Endothelial cell of umbilical vein (primary cell): Measurements from ENCODE around the gene NEU1. TPM values are rescaled to one million over a fixed set of nuclear protein-coding genes. Genes with fewer than 3 reads are reported as not detected.
A peak's percentile ranks its signal among the peaks of the same experiment; 100 is the strongest.

Source experiments
- BruUV-seq: library from RNA; stranded (reverse); fragments of 400-500 nt; replicated peaks from 2 replicates; lab custom pipeline; 2021; lab: Mats Ljungman, UMichigan
- CTCF ChIA-PET: fragments of 300-600, 350-600 bp; sonication (Branson Sonifier 250); formaldehyde crosslinking; loops from one replicate; lab custom pipeline; 2021; ENCODE audit warnings: antibody characterized with exemption, inconsistent platforms; lab: Charles Lee
- POLR2A ChIA-PET: fragments of 300-600, 350-600 bp; sonication (Branson Sonifier 250); formaldehyde crosslinking; loops from one replicate; lab custom pipeline; 2021; ENCODE audit warnings: antibody characterized with exemption, inconsistent platforms; lab: Charles Lee
- DNase-seq: peaks from one replicate; pipeline ENCODE4 v3.0.0-alpha.2; 2011; ENCODE audit warnings: low read depth, low spot score
- FAIRE-seq: peaks from 2 replicates; lab custom pipeline; 2011; peaks lifted over from hg19 to GRCh38; lab: Jason Lieb, UNC
- H2AFZ ChIP-seq: 2 replicates; pipeline ENCODE4 v1.6.0; 2012; ENCODE audit warnings: low read depth, low read length, control low read depth, inconsistent platforms
- H3K27ac ChIP-seq: 2 replicates; pipeline ENCODE4 v1.5.1; 2011; ENCODE audit warnings: low read depth, mild to moderate bottlenecking, control low read depth, low read length, moderate library complexity; ENCODE audit not compliant: insufficient read depth
- H3K27me3 ChIP-seq, 2 experiments: 2 replicates each; pipeline versions ENCODE4 v1.6.0 to v1.6.1; 2011; ENCODE audit warnings: low read length in 2 of 2, mixed read lengths in 1 of 2; ENCODE audit not compliant: control insufficient read depth in 2 of 2, insufficient read depth in 2 of 2
- H3K36me3 ChIP-seq, 2 experiments: 2 replicates in 1 of 2; 3 replicates in 1 of 2; pipeline ENCODE4 v1.5.1; 2011; ENCODE audit warnings: low read length in 2 of 2, mild to moderate bottlenecking in 1 of 2, moderate library complexity in 1 of 2; ENCODE audit not compliant: control insufficient read depth in 2 of 2, insufficient read depth in 2 of 2; ENCODE audit errors: extremely low read depth in 1 of 2
- H3K4me1 ChIP-seq: 3 replicates; pipeline ENCODE4 v1.5.1; 2011; ENCODE audit warnings: mild to moderate bottlenecking, low read length; ENCODE audit not compliant: control insufficient read depth, insufficient read depth; ENCODE audit errors: extremely low read depth
- H3K4me2 ChIP-seq: 2 replicates; pipeline ENCODE4 v1.6.1; 2011; ENCODE audit warnings: low read length, control low read depth, mixed read lengths; ENCODE audit not compliant: insufficient read depth
- H3K4me3 ChIP-seq, 3 experiments: fragments of 200-600 bp in 1 of 3; sonication (generic), shearing (Covaris generic) in 1 of 3; replicated peaks in 1 of 3; 2 replicates each; pipeline ENCODE4 v1.5.1; 2011 to 2016; ENCODE audit warnings: control low read depth in 3 of 3, low read length in 3 of 3, mild to moderate bottlenecking in 2 of 3, inconsistent platforms in 1 of 3, low read depth in 1 of 3, moderate library complexity in 1 of 3; ENCODE audit not compliant: insufficient read depth in 1 of 3
- H3K79me2 ChIP-seq: 2 replicates; pipeline ENCODE4 v1.6.0; 2012; ENCODE audit warnings: low read length, inconsistent platforms; ENCODE audit not compliant: control insufficient read depth, insufficient read depth
- H3K9ac ChIP-seq: replicated peaks from 2 replicates; pipeline ENCODE3; 2011; ENCODE audit warnings: low read length, control low read depth; ENCODE audit not compliant: insufficient read depth; ENCODE audit errors: extremely low read depth
- H3K9me1 ChIP-seq: replicated peaks from 3 replicates; pipeline ENCODE4 v1.6.0; 2011; ENCODE audit warnings: mild to moderate bottlenecking, low read length; ENCODE audit not compliant: control insufficient read depth, insufficient read depth; ENCODE audit errors: extremely low read depth
- H3K9me3 ChIP-seq: replicated peaks from 2 replicates; pipeline ENCODE4 v1.5.1; 2012; ENCODE audit warnings: low read length, inconsistent platforms; ENCODE audit not compliant: control insufficient read depth, insufficient read depth
- H4K20me1 ChIP-seq: replicated peaks from 2 replicates; pipeline ENCODE3; 2011; ENCODE audit warnings: mild to moderate bottlenecking, low read length; ENCODE audit not compliant: control insufficient read depth, insufficient read depth; ENCODE audit errors: extremely low read depth
- EZH2 ChIP-seq: IDR thresholded peaks from 2 replicates; pipeline ENCODE4 v1.6.1; 2012; ENCODE audit warnings: borderline replicate concordance, low read depth, mild to moderate bottlenecking, moderate library complexity, low read length, inconsistent platforms; ENCODE audit not compliant: severe bottlenecking
- FOS ChIP-seq: IDR thresholded peaks from 2 replicates; pipeline ENCODE4 v1.6.1; 2011; ENCODE audit warnings: mild to moderate bottlenecking, low read length, moderate library complexity, borderline replicate concordance; ENCODE audit not compliant: insufficient read depth
- GATA2 ChIP-seq: IDR thresholded peaks from 2 replicates; pipeline ENCODE4 v1.7.0; 2011; ENCODE audit warnings: low read depth, mild to moderate bottlenecking, moderate library complexity, mixed read lengths, low read length; ENCODE audit not compliant: insufficient read length, insufficient read depth
- JUN ChIP-seq: IDR thresholded peaks from 2 replicates; pipeline ENCODE4 v1.6.1; 2011; ENCODE audit warnings: borderline replicate concordance, low read depth; ENCODE audit not compliant: insufficient read length, insufficient read depth
- MYC ChIP-seq: IDR thresholded peaks from one replicate; pipeline ENCODE4 v1.6.1; 2011; ENCODE audit warnings: mild to moderate bottlenecking, low read depth, low read length
- POLR2A ChIP-seq: IDR thresholded peaks from 2 replicates; pipeline ENCODE4 v1.6.1; 2012; ENCODE audit warnings: low read depth, mild to moderate bottlenecking, control low read depth, low read length
- POLR2AphosphoS5 ChIP-seq: IDR thresholded peaks from 2 replicates; pipeline ENCODE4 v1.6.1; 2012; ENCODE audit warnings: low read depth, mild to moderate bottlenecking, control low read depth, low read length, moderate library complexity; ENCODE audit not compliant: insufficient read depth
- dilution Hi-C: fragments of 300-500 bp; cut with MboI; formaldehyde crosslinking; loops from one replicate; pipeline ENCODE4 v1.15.0; 2019; ENCODE audit warnings: low sequenced_read_pairs; ENCODE audit not compliant: extremely low pct_ligation_motif_present
- intact Hi-C: fragments of 100-400 bp; cut with micrococcal nuclease; formaldehyde crosslinking; loops from one replicate; pipeline ENCODE4 v1.10.0; 2022
- polyA plus RNA-seq, 4 experiments: library from polyadenylated mRNA; depleted of rRNA in 3 of 4; stranded (reverse) in 3 of 4; unstranded in 1 of 4; fragments of >200 nt; gene quantifications; 2 replicates each; pipeline versions ENCODE4 v1.2.1 to v1.2.3, GENCODE V29; 2011 to 2012; ENCODE audit warnings: missing spikeins in 1 of 4
- total RNA-seq: library from RNA; stranded (reverse); gene quantifications from 2 replicates; pipeline ENCODE4 v1.2.3, GENCODE V29; 2021
- TF ChIP-seq, protein P1 (sequence below): IDR thresholded peaks from 2 replicates; pipeline ENCODE4 v1.6.1; 2011; ENCODE audit not compliant: insufficient read depth, insufficient read length
- TF ChIP-seq, protein P2 (sequence below), 2 donors: IDR thresholded peaks; 1 replicate in 1 of 2; 2 replicates in 1 of 2; pipeline ENCODE4 v1.5.1; 2011; ENCODE audit warnings: low read length in 2 of 2, mild to moderate bottlenecking in 2 of 2, moderate library complexity in 2 of 2, control low read depth in 1 of 2, inconsistent platforms in 1 of 2, low read depth in 1 of 2; ENCODE audit not compliant: insufficient read depth in 1 of 2; ENCODE audit errors: extremely low read depth in 1 of 2

The NEU1 gene
- total and polyA plus RNA-seq, 2 donors (not counting 3 experiments of a cell fraction or from before 2014, with no cell fraction given): 62.8 to 111 TPM

DNA sequence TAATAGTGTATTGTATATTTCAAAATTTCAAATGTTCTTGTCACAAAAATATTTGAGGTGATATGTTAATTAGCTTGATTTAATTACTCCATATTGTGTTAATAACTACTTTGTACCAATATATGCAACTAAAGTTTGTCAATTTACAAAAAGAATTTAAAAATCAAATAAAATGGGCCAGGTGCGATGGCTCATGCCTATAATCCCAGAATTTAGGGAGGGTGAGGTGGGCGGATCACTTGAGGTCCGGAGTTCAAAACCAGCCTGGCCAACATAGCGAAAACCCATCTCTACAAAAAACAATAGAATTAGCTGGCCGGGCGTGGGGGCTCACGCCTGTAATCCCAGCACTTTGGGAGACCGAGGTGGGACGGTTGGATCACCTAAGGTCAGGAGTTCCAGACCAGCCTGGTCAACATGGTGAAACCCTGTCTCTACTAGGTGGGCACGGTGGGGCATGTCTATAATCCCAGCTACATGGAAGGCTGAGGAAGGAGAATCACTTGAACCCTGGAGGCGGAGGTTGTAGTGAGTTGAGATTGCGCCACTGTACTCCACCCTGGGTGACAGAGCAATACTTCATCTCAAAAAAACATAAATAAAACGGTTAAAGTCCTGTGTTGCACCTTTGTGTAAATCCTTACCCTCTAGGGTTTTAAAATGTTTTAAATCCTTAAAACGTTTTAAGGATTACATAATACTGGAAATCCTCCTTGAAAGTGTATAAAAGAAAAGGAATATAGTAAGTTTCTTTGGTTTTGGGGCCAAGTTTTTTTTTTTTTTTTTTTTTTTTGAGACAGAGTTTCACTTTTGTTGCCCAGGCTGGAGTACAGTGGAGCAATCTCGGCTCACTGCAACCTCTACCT, 31.0 kb downstream of the NEU1 start:
- DNase-seq: no peak
- dilution Hi-C loops: no loop called here

More for the DNA sequence above, 31.0 kb downstream of the NEU1 start:
- peaks cover 17% of the 10 kb centered on the region for H3K4me1 ChIP-seq
- intact Hi-C loops: loop anchor here (5.0 to 10.0 kb wide), 4 partner anchors 66 to 339 kb away; partner anchors contain the start of genes CSNK2B, EHMT2, LY6G5B and NELFE
- H3K36me3 ChIP-seq: no peaks in the 10 kb centered on the region
- H3K9me3 ChIP-seq: no peaks in the 10 kb centered on the region
- H3K27ac ChIP-seq: no peak overlapping the region
- no peak overlapping the region for H2AFZ ChIP-seq
- no peak for FAIRE-seq
- peak overlapping the region; percentile 90 for H3K4me2 ChIP-seq
- no peaks in the 10 kb centered on the region for H4K20me1 ChIP-seq
- H3K9ac ChIP-seq: no peak overlapping the region
- BruUV-seq: no TSS peak
- no peaks in the 10 kb centered on the region for H3K9me1 ChIP-seq
- H3K27me3 ChIP-seq: no peaks in the 10 kb centered on the region
- POLR2A ChIA-PET: interaction anchor here (1.2 kb wide), 1 partner anchor 25 kb away, joined by 5 read pairs; the partner anchor contains the start of gene LSM2
- no peak overlapping the region for H3K4me3 ChIP-seq
- TF ChIP-seq JUN (no peak), POLR2A (no peak), MYC (no peak), GATA2 (no peak), POLR2AphosphoS5 (no peak), FOS (no peak), EZH2 (no peak)
- TF ChIP-seq, protein P1, sequence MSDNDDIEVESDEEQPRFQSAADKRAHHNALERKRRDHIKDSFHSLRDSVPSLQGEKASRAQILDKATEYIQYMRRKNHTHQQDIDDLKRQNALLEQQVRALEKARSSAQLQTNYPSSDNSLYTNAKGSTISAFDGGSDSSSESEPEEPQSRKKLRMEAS: no peak
- TF ChIP-seq, protein P2, sequence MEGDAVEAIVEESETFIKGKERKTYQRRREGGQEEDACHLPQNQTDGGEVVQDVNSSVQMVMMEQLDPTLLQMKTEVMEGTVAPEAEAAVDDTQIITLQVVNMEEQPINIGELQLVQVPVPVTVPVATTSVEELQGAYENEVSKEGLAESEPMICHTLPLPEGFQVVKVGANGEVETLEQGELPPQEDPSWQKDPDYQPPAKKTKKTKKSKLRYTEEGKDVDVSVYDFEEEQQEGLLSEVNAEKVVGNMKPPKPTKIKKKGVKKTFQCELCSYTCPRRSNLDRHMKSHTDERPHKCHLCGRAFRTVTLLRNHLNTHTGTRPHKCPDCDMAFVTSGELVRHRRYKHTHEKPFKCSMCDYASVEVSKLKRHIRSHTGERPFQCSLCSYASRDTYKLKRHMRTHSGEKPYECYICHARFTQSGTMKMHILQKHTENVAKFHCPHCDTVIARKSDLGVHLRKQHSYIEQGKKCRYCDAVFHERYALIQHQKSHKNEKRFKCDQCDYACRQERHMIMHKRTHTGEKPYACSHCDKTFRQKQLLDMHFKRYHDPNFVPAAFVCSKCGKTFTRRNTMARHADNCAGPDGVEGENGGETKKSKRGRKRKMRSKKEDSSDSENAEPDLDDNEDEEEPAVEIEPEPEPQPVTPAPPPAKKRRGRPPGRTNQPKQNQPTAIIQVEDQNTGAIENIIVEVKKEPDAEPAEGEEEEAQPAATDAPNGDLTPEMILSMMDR (IDR thresholded peaks at IDR 0.05; ENCODE audit: extremely low read depth in 1 of 2, insufficient read depth in 1 of 2, low read depth in 1 of 2, low read length in 2 of 2): no peak
- CTCF ChIA-PET: interaction anchor here (1.0 to 4.2 kb wide), 9 partner anchors 17 to 151 kb away, joined by 3 to 71 read pairs (median 15); partner anchors contain the start of genes ABHD16A, LSM2, LY6G5C and VWA7
- H3K79me2 ChIP-seq: peaks cover 40% of the 10 kb centered on the region
